NCI-H2196 (cell line): ENCODE measurements around the gene STPG1.
A peak's percentile ranks its signal among the peaks of the same experiment; 100 is the strongest.

Source experiments
- DNase-seq: peaks from one replicate; lab custom pipeline; 2025; ENCODE audit not compliant: unreplicated experiment; lab: John Stamatoyannopoulos, UW

Gene STPG1

DNA sequence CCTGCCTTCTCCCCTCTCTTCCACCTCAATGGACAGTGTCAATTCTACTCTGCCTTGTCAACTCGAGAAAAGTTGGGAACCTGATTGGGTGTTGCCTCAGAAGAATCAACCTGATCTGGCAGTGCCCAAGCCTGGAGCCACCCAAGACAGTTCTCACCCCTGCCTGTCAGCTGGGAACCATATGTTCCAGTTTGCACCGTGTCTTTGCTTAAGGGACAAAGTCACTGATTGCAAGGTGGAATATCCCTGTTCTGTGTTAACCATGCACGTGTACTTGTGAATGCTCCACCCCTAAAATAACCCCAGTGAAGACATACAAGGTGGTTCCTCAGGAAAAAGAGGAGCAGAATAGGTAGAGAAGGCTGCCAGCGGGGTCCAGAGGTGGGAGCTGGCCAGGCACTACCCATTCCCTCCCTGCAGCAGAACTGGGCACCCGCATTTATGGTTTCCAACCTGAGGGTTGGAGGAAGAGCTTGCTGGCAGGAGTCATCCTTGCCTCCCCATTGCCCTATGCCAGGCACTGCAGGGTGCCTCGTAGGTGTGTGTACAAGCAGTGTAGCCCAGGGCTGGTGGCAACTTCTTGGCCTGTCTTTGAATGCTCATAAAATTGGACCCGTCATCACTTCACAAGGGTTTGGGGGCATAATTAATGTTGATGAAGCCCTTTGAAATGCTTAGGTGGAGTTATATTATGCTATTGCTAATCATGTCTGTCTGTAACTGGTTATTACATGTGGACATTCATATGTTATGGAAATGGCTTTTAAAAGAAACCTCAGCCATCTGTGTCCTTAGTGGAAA is 13.4 kb upstream of the STPG1 start:
- DNase-seq: no peak

DNA sequence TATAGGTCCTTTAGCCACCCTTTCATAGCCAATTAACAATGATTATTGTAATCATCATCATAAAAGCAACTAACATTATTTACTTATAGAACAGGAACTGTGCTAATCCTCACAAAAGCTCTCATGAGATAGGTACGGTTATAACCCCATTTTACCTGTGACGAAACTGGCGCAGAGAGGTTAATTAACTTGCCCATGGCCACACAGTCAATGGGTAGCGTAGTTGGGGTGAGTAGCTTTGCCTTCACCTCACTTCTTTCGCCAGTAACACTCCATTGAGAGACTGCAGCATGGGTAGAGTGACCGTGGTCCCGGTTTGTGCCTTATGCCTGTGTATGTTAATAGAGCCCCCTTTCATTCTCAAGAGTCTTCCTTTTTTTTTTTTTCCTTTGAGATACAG is 12.3 kb upstream of the STPG1 start:
- DNase-seq: no peak

DNA sequence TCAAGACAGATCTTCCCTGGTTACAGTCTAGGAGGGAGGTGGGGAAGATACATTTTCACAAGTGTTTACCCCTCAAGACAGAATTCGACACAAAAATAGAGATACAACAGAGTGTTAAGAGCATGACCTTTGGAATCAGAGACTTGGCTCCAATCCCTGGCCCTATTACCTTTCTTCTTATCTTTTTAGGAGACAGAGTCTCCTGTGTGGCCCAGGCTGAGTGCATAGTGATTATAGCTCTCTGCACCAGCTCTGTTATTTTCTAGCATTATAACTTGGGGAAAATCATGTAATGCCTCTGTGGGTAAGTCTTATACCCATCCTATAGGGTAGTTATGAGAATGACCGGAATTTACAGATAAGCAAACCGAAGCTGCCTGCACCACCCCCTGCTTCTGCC is 11.9 kb upstream of the STPG1 start:
- no peak for DNase-seq

DNA sequence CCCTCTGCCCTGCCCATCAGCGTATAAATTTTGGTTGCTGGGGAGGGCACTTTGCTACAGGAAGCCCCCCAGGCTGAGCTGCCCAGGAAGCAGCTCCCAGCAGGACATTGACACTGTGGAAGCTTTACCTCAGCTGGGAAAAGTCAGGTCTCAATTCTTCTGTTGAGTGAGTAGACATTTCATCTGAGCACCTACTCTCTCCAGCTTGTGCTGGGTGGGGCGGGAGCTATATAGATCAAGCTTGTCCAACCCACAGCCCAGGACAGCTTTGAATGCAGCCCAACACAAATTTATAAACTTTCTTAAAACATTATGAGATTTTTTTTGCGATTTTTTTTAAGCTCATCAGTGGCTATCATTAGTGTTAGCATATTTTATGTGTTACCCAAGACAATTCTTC is 11.4 kb upstream of the STPG1 start:
- DNase-seq: no peak

DNA sequence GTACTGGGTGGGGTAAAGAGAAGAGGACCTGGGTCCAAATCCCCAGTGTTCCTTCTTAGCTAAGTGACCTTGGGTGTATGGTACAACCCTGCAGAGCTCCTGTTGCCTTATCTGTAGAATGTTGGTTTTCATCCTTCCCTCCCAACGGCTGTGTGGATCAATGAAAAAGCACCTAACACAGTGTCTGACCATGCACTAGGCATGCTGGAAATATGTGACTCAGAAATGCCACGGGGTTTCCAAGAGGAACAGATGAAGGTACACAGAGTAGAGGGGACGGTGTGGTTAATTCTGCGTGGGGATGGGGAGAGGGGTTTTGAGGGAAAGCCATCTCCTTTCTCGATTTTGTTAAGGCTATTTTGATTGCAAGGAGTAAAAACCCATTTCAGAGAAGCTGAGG is 10.6 kb upstream of the STPG1 start:
- DNase-seq: no peak

DNA sequence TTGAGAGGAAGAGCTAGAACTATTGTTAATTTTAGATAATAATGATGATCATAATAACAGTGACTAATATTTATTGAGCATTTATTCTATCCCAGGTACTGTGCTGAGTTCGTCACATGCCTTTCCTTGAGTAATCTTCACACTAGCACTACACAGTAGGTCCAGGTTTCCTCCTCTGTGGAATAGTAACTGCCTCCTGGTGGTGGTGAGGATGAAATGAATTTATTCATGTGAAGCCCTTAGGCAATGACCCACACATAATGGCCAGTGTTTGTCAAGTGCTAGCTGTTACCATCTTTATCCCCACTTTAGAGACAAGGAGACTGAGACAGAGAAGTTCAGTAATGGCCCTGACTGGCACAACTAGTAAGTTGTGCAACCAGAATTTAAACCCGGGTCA is 7.9 kb upstream of the STPG1 start:
- DNase-seq: no peak

DNA sequence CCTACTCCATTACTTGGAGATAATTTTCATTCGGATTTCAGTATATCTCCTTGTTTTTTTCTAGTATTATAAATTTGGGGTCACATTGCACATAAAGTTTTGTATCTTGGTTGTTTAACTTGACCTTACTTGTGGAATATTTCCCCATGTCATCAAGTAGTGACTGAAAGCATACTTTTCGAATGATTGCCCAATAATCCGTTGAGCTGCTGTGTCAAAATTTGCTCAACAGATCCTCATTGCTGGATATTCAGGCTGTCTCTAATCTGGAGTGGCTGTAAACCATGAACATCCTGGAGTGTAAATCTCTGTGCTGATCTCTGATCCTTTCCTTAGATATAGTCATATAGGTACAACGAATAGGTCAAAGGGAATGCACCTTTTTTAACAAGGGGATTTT is 7.0 kb upstream of the STPG1 start:
- no peak for DNase-seq

DNA sequence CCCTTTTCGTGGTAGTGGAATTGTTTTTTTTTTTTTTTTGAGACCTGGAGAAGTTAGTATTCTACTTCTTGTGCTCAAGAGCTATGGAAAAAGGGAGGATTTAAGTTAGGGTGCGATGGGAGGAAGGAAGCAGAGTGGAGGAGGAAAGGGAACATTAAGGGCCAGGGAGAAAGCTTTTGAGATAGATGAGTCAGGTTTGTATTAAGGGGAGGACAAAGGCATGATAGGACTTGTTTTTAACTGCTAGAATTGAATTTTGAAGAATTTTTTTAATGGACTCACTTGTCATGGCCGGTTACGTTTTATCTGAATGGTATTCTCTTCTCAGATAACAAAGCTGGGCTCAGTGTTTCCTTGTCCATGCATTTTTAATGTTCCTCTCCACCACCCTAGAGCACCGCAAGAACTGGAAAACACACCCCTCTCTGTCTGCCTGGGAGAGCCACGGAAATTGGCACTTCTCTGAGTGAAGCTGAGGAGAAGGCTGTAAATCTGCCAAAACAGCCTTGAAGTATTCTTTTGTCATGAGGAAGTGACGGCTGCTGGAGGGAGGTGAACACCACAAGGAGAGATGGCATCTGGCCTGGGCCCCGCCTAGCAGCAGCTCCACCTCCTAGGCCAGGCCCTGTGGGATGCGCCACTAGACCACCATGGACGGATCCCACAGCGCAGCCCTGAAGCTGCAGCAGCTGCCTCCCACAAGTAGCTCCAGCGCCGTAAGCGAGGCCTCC is 5.5 kb upstream of the STPG1 start:
- peak; percentile 80 for DNase-seq

DNA sequence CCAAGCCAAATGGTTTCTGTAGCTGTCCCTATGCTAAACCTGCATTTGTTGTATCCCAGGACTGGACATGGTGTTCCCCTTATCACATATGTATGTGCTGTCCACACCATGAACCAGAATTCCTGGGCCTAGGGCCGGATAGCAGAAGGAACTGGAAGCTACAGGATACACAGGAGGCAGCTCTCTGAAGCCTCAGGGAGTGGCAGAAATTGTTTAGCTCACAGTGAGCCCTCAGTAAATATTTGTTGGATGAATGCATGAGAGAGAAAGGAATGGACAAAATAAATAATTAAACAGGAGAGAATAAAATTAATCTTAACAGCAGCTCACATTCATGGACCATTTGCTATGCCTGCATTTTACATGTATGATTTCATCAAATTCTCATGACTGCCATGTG is 4.1 kb upstream of the STPG1 start:
- DNase-seq: no peak

DNA sequence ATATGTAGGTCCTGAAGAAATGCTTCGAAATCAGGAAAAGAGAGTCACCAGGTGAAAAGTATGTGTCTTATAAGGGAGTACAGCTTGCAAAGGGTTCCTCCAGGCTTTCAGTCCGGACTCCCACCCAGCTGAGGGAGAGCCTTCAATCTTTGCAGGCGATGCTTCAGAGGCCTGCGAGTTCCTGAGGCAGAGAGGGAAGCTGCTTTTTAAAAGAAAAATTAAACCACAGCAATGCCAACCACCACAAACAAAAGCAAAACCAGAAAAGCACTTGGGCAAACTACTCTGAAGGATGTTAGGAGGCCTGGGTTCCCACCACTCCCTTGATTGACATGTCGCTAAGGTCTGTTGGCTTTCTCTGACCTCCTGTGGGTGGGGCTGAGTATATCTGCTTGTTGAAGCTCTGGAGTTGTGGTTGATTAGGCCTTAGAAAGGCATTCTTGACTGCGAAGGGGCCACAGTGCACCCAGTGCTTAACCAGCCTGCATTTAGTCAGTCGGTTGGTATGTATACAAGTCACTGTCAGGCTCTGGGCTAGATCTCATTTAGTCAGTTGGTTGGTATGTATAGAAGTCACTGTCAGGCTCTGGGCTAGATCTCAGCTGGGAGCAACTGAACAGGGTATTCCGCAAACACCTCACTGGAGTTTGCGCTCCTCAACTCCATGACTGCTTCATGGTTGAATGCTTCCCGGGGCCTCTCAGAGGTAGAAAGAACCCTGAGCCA is 3.2 kb upstream of the STPG1 start:
- DNase-seq: no peak

DNA sequence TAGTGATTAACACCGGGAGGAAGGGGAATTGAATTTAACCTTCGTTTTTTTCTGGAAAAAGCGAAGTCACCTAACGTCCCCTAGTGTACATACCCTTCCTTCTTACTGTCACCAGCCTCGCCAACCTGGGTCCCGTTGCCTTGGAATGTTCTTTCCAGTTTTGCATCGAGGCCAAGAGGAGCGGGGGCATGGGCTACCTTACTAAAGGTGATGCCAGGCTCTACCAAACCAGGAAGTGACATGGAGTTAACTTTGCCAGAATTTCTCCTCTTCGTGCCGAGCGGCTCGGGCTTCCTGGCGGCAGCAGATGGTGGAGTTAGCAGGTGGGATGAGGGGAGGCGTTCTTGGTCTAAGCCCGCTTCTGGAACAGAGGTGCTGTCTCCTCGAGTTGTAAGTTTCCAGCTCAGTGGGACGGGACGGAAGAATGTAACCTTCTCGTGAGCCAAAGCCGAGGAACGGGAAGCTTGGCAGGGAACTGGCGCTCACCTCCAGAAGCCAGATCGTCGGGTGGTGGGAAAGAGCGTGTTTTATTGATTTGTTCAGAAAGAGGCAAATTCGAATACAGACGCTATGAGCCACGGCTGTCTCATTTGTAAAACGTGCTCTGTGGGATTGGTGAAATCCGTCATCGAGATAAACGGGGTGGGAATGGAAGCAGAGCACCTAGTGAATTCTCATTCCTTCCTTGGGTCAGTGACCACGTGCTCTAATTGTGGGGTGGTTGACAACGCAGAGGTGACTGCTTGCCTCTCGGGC is 2.5 kb upstream of the STPG1 start:
- no peak for DNase-seq

DNA sequence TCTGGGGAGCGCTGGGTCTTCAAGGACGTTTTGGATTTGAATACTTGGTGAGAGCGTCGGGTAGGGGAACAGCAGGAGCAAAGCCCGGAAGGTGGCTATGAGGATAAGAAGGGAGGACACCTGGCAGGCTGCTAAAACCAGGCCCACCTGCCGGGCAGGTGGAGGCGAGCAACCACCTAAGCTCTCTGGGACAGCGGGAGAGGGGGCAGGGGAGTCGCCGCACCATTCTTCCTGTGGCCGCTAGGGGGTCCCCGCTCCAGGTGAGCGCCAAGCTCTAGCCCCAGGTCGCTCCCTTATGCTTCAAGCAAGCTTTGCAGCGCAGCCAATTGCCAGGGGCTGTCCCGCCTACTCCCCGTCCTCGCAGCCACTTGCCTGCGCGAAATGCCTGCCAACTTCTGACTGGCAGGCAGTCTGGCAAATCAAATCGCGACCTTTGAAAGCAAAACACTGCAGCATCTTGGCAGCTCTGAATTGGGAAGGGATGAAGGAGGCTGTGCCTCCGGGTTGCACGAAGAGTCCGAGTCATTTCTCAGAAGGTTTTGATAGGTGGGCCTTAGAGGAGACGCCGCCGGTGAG is 1.8 kb upstream of the STPG1 start, which contains the start of gene NIPAL3:
Gene NIPAL3 (plus strand): TSS at position 469 of the 576 bp plus-strand sequence. CDS start 3,746 bp downstream, outside the sequence.
- DNase-seq: peak; percentile 97

DNA sequence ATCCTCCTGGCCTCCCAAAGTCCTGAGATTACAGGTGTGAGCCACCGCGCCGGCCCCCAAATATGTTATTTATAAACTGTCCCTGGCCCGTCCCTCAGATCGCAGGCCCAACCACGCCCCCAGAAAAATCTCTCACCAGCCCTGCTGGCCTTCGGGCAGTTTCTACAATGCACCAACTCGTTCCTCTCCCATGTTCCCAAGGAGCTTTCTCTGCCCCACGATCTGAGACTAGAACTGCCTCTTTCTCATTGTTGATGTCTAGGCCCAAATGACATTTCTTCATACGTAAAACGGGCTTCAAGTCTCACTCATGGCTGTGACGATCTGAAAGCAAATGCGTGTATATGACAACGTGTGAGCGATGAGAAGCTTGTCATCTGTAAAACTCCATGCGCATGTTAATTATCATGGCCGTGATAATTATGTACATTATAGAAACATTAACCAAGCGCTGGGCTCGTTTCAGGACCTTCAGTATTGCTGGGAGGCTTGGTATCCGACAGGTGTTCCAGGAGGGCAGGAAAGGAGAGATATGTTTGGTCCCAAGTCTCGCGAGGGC is 1.3 kb upstream of the STPG1 start:
- DNase-seq: no peak

DNA sequence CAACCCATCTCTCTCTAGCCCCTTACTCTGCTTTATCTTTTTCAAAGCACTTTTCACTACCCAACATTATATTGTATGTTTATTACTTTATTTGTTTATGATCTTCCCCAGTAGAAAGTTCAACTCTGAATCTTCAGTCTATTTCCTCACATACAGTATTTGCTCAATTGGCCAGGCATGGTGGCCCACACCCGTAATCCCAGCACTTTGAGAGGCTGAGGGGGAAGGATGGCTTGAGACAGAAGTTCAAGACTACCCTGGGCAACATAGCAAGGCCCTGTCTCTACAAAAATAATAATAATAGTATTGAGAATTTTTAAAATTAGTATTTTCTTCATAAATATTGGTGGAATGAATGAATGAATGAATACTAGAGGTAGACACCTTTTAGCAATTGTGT is 1.2 kb downstream of the STPG1 start:
- DNase-seq: no peak

DNA sequence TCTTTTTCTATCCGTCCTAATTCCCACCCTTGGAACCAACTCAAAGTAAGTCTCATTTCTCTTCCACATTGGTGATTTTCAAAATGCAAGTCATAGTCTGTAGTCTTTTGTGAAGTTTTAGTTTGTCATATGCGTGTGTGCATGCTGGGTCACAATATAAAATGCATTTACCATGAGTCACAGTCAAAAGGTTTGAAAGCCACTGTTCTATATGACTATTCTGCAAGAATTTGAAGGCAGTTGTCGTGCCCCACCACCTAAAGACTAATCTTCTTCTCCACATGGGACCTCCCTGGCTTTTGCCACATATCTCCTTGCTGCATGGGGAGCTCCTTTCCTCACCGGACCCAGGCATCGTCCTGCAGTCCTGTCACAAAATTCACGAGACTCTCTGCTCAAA is 1.6 kb downstream of the STPG1 start:
- no peak for DNase-seq

DNA sequence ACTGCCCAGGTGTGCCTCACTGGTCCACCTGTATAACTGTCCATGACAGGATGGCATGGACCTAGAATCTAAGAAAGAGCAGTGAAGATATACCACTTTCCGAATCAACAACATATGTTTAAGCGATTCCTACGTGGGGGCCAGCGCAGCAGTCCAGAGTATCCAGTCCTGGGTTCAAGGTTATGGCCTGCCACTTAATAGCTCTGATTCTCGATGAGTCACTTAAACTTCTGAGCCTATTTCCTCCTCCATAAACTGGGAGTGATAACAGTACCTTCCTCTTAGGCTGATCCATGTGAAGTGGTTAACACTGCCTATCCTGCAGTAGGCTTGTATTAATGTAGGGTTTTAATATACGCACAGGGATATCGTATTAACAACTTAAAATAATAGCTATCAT is 2.8 kb downstream of the STPG1 start:
- DNase-seq: no peak

DNA sequence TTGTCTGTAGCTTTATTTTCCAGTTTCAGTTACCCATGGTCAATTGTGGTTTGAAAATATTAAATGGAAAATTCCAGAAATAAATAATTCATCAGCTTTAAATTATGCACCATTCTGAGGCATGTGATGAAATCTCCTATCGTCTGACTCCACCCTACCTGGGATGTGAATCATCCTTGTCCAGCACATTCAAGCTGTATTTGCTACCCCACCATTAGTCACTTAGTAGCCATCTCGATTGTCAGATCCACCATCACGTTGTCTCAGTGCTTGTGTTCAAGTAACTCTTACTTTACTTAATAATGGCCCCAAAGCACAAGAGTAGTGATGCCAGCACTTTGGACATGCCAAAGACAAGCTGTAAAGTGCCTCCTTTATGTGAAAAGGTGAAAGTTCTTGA is 4.0 kb downstream of the STPG1 start:
- no peak for DNase-seq

DNA sequence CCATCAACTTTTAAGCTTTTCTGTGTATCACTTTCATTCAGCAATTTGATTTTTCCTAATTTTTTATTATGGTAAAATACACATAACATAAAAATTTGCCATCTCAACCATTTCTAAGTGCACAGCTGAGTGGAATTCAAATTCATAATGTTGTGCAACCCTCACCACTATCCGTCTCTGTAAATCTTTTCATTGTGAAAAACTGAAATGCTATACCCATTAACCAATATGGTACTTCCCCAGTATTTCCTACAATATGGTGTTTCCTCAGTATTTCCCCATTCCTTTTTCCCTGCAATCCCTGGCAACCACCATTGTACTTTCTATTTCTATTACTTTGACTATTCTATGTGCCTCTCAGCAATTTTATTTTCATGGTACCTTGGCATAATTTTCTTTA is 6.8 kb downstream of the STPG1 start:
- no peak for DNase-seq

DNA sequence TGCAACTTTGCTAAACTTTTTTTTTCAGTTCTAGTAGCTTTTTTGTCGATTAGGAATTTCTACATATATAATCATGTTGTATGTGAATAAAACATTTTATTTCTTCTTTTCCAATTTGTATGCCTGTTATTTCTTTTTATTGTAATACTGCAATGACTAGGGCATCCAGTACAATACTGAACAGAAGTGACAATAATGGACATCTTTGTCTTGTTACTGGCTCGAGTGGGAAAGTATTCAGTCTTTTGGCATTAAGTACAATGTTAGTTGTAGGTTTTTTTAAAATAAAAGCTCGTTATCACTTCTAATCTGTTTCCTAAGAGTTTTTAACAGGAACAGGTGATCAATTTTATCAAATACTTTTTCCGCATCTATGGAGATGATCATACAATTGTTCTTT is 9.8 kb downstream of the STPG1 start:
- no peak for DNase-seq

DNA sequence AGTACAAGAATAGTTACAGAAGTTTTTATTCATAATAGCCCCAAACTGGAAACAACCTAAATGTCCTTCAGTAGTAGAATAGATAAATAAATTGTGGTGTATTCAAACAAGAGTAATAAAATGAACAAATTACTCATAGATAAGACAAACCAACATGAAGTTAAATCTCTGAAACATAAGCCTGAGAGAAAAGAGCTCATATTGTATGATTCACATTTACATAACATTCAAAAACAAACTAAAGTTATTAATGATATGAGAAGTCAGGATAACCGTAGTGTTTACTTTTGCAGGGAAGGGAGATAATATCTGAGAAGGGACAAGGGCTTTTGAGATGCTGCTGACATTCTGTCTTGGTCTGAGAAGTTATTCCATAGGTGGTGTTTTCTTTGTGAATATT is 13.5 kb downstream of the STPG1 start:
- DNase-seq: no peak

DNA sequence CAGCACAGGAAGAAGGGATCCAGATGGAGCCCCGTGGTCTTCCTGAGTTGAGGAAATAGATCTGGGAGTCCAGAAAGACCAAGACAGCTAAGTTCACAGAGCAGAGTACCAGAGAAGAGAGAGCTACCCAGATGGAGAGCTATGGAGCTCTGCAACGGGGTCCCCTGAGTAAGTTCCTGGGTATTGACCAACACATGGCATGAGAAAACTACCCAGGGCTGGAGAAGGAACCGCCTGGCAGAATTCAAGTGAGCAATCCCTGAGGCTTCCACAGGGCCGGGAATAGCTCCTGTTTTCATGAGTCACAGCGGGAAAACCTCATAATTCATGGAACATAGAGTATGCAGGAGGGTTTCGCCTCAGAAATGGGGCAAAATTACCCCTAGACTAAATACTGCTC is 19.7 kb downstream of the STPG1 start:
- no peak for DNase-seq
